ENCODE measurements around the gene LBHD2.

DNA sequence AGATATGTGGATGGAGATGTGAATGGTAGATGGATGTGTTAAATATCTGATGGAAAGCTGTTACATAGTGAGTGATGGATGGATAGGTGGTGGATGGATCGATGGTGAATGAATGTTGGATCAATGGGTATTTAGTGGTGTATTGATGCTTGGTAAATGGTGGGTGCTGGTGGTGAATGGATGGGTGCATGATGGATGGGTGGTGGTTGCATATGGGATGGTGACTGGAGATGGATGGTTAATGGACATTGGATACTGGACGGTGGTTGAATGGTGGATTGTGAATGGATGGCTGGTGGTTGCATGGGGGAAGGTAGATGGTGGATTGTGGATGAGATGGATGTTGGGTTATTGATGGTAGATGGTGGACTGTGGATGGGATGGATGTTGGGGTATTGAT, 2.1 kb upstream of the LBHD2 start:
- TF ChIP-seq POLR2AphosphoS5 (IDR thresholded peaks at IDR 0.05; ENCODE audit: borderline replicate concordance, low read depth, low read length) (no peak), EZH2 (IDR thresholded peaks at IDR 0.05) (no peak)
